ENCODE measurements around the gene SLC39A5. TPM values are rescaled to one million over a fixed set of nuclear protein-coding genes. Genes with fewer than 3 reads are reported as not detected.

Gene SLC39A5
- total and polyA plus RNA-seq, 2 of the 13 experiments (the other 11 are each of a cell fraction or from before 2014, with no cell fraction given) = 59.7 to 101 TPM

- TF ChIP-seq U2AF2 (IDR thresholded peaks at IDR 0.05; ENCODE audit: low read depth, low read length) (0 out of 2 replicates have a peak, but pooled peaks have one; percentile 65), ZBTB33 (CRISPR knock-in tag; IDR thresholded peaks at IDR 0.05) (no peak), ZNF446 (CRISPR knock-in tag; IDR thresholded peaks at IDR 0.05) (0 out of 2 replicates have a peak, but pooled peaks have one; percentile 24), RARG (CRISPR knock-in tag; IDR thresholded peaks at IDR 0.05; ENCODE audit: low read depth) (no peak), ZNF761 (CRISPR knock-in tag; conservative IDR thresholded peaks at IDR 0.05) (no peak; the same call in 1 of the 2 replicates), TFDP2 (CRISPR knock-in tag; IDR thresholded peaks at IDR 0.05) (peak; percentile 71), SYNCRIP (IDR thresholded peaks at IDR 0.05; ENCODE audit: insufficient read depth, low read depth, low read length) (no peak), HHEX (CRISPR knock-in tag; IDR thresholded peaks at IDR 0.05) (no peak), SMAD3 (CRISPR knock-in tag; IDR thresholded peaks at IDR 0.05) (peak; percentile 93; the same call in 1 of the 2 replicates), ETV6 (CRISPR knock-in tag; conservative IDR thresholded peaks at IDR 0.05) (0 out of 2 replicates have a peak, but pooled peaks have one; percentile 60), TFE3 (CRISPR knock-in tag; IDR thresholded peaks at IDR 0.05) (0 out of 2 replicates have a peak, but pooled peaks have one; percentile 41), ZNF7 (CRISPR knock-in tag; IDR thresholded peaks at IDR 0.05) (no peak), ZNF558 (CRISPR knock-in tag; IDR thresholded peaks at IDR 0.05; ENCODE audit: borderline replicate concordance) (no peak; the same call in 1 of the 2 replicates), ZBTB39 (CRISPR knock-in tag; IDR thresholded peaks at IDR 0.05) (no peak), PHF20 (CRISPR knock-in tag; IDR thresholded peaks at IDR 0.05) (no peak), CREB1 (IDR thresholded peaks at IDR 0.05) (0 out of 2 replicates have a peak, but pooled peaks have one; percentile 21), CREB1 (CRISPR knock-in tag; IDR thresholded peaks at IDR 0.05) (peak; percentile 60; the same call in 1 of the 2 replicates), HOXA7 (CRISPR knock-in tag; IDR thresholded peaks at IDR 0.05) (no peak), ZNF326 (CRISPR knock-in tag; IDR thresholded peaks at IDR 0.05; ENCODE audit: borderline replicate concordance) (no peak), CREM (IDR thresholded peaks at IDR 0.05) (peak; percentile 55; the same call in 1 of the 2 replicates), CREM (CRISPR knock-in tag; IDR thresholded peaks at IDR 0.05) (no peak), NCOR1 (IDR thresholded peaks at IDR 0.05; ENCODE audit: borderline replicate concordance, low read length) (no peak; the same call in 1 of the 2 replicates), ZNF703 (CRISPR knock-in tag; IDR thresholded peaks at IDR 0.05; ENCODE audit: borderline replicate concordance) (no peak)
Measured at GRCh38 chr12:56189918-56190694, 39.7 kb upstream of the SLC39A5 start (continued).

Data from HepG2 (cell line).